IMR-90 (cell line): ENCODE data around the gene SYT5. TPM values are rescaled to one million over a fixed set of nuclear protein-coding genes. Genes with fewer than 3 reads are reported as not detected.

ENCODE experiments used
- ATAC-seq: fragments of 200-7000 bp; cut with Tn5 transposase; 2 replicates; pipeline ENCODE4 v1.9.1; 2020; ENCODE audit warnings: low read depth, mild to moderate bottlenecking, moderate library complexity
- BruUV-seq: library from RNA; stranded (reverse); fragments of 400-500 nt; replicated peaks from 2 replicates; lab custom pipeline; 2021; lab: Mats Ljungman, UMichigan
- CTCF ChIA-PET: fragments of 300-600 bp; formaldehyde crosslinking; extraction: SDS; loops from one replicate; lab custom pipeline; 2021; ENCODE audit warnings: antibody characterized with exemption; lab: Yijun Ruan, JAX
- POLR2A ChIA-PET: fragments of 300-600 bp; sonication (Branson Sonifier 250); formaldehyde crosslinking; loops from one replicate; lab custom pipeline; 2022; ENCODE audit warnings: antibody characterized with exemption; ENCODE audit not compliant: unreplicated experiment; lab: Charles Lee
- DNase-seq: peaks from one replicate; pipeline ENCODE4 v3.0.0; 2013
- H2AFZ ChIP-seq: replicated peaks from 2 replicates; pipeline ENCODE3; 2013; ENCODE audit warnings: low read length, mild to moderate bottlenecking; ENCODE audit not compliant: poor library complexity
- H2AK5ac ChIP-seq: 2 replicates; pipeline ENCODE4 v1.6.1; 2013; ENCODE audit warnings: low read depth, low read length, inconsistent platforms
- H2AK9ac ChIP-seq: replicated peaks from 2 replicates; pipeline ENCODE3; 2013; ENCODE audit warnings: mild to moderate bottlenecking, low read depth, low read length, moderate library complexity; ENCODE audit not compliant: poor library complexity
- H2BK120ac ChIP-seq: 2 replicates; pipeline ENCODE4 v1.6.1; 2013; ENCODE audit warnings: low read depth, low read length, inconsistent platforms
- H2BK15ac ChIP-seq: 3 replicates; pipeline ENCODE4 v1.6.1; 2013; ENCODE audit warnings: low read depth, low read length, inconsistent platforms
- H2BK20ac ChIP-seq: 2 replicates; pipeline ENCODE4 v1.6.1; 2013; ENCODE audit warnings: low read depth, mild to moderate bottlenecking, inconsistent platforms, low read length, moderate library complexity
- H2BK5ac ChIP-seq: 2 replicates; pipeline ENCODE4 v1.6.1; 2013; ENCODE audit warnings: mild to moderate bottlenecking, low read depth, low read length, inconsistent platforms; ENCODE audit not compliant: poor library complexity, severe bottlenecking
- H3K14ac ChIP-seq: replicated peaks from 2 replicates; pipeline ENCODE4 v1.6.1; 2013; ENCODE audit warnings: low read depth, low read length, inconsistent platforms
- H3K18ac ChIP-seq: 2 replicates; pipeline ENCODE4 v1.6.1; 2013; ENCODE audit warnings: low read depth, low read length, control low read depth
- H3K23ac ChIP-seq: 2 replicates; pipeline ENCODE4 v1.6.1; 2013; ENCODE audit warnings: low read depth, low read length, inconsistent platforms
- H3K27ac ChIP-seq: 2 replicates; pipeline ENCODE4 v1.5.1; 2013; ENCODE audit warnings: mild to moderate bottlenecking, control low read depth, low read length; ENCODE audit not compliant: insufficient read depth
- H3K27me3 ChIP-seq: 2 replicates; pipeline ENCODE4 v1.6.1; 2013; ENCODE audit warnings: low read length; ENCODE audit not compliant: control insufficient read depth, insufficient read depth
- H3K36me3 ChIP-seq: 2 replicates; pipeline ENCODE4 v1.6.1; 2013; ENCODE audit warnings: low read length, mixed read lengths; ENCODE audit not compliant: control insufficient read depth, insufficient read depth
- H3K4ac ChIP-seq: 2 replicates; pipeline ENCODE4 v1.6.1; 2013; ENCODE audit warnings: low read depth, low read length, inconsistent platforms
- H3K4me1 ChIP-seq: 2 replicates; pipeline ENCODE4 v1.6.1; 2013; ENCODE audit warnings: low read length, mixed read lengths; ENCODE audit not compliant: control insufficient read depth, insufficient read depth
- H3K4me2 ChIP-seq: 2 replicates; pipeline ENCODE4 v1.6.1; 2013; ENCODE audit warnings: low read depth, mild to moderate bottlenecking, control low read depth, low read length, moderate library complexity
- H3K4me3 ChIP-seq: 2 replicates; pipeline ENCODE4 v1.5.1; 2013; ENCODE audit warnings: low read depth, mild to moderate bottlenecking, control low read depth, low read length, moderate library complexity; ENCODE audit not compliant: insufficient read depth
- H3K56ac ChIP-seq: 2 replicates; pipeline ENCODE4 v1.6.1; 2013; ENCODE audit warnings: low read length, inconsistent platforms; ENCODE audit not compliant: insufficient read depth; ENCODE audit errors: extremely low read depth
- H3K79me1 ChIP-seq, 2 experiments: 2 replicates each; pipeline ENCODE4 v1.6.1; 2013; ENCODE audit warnings: low read length in 2 of 2, inconsistent platforms in 1 of 2, low read depth in 1 of 2
- H3K9ac ChIP-seq: 2 replicates; pipeline ENCODE4 v1.6.1; 2013; ENCODE audit warnings: low read depth, low read length, control low read depth
- H3K9me1 ChIP-seq: 2 replicates; pipeline ENCODE4 v1.6.1; 2013; ENCODE audit warnings: low read length, inconsistent platforms; ENCODE audit not compliant: insufficient read depth
- H3K9me3 ChIP-seq: 2 replicates; pipeline ENCODE4 v1.6.1; 2013; ENCODE audit warnings: low read length; ENCODE audit not compliant: control insufficient read depth, insufficient read depth
- H4K20me1 ChIP-seq: 2 replicates; pipeline ENCODE4 v1.6.1; 2013; ENCODE audit warnings: low read length, inconsistent platforms; ENCODE audit not compliant: insufficient read depth
- H4K5ac ChIP-seq: 2 replicates; pipeline ENCODE4 v1.6.1; 2013; ENCODE audit warnings: mild to moderate bottlenecking, low read depth, low read length, control low read depth
- H4K8ac ChIP-seq, 2 experiments: 2 replicates each; pipeline ENCODE4 v1.6.1; 2013; ENCODE audit warnings: low read depth in 2 of 2, low read length in 2 of 2, control low read depth in 1 of 2, inconsistent platforms in 1 of 2
- H4K91ac ChIP-seq: 2 replicates; pipeline ENCODE4 v1.6.1; 2013; ENCODE audit warnings: low read depth, low read length, inconsistent platforms; ENCODE audit not compliant: insufficient read depth
- BHLHE40 ChIP-seq: fragments of 150-350 bp; IDR thresholded peaks from 2 replicates; pipeline ENCODE4 v1.6.1; 2016; ENCODE audit warnings: mild to moderate bottlenecking, low read depth, low read length
- CEBPB ChIP-seq: IDR thresholded peaks from 2 replicates; pipeline ENCODE4 v1.6.1; 2012; ENCODE audit warnings: low read depth, low read length, improper control_type of control experiment
- CHD1 ChIP-seq: IDR thresholded peaks from 2 replicates; pipeline ENCODE4 v1.6.1; 2012; ENCODE audit warnings: low read depth, low read length, improper control_type of control experiment
- CTCF ChIP-seq: conservative IDR thresholded peaks from 2 replicates; pipeline ENCODE4 v1.5.1; 2012; ENCODE audit warnings: mild to moderate bottlenecking, low read depth, low read length, improper control_type of control experiment
- ELK1 ChIP-seq: fragments of 150-350 bp; IDR thresholded peaks from 2 replicates; pipeline ENCODE4 v1.6.1; 2016; ENCODE audit warnings: low read depth, mild to moderate bottlenecking, low read length, moderate library complexity, borderline replicate concordance
- FOS ChIP-seq: fragments of 150-350 bp; IDR thresholded peaks from 2 replicates; pipeline ENCODE4 v1.6.1; 2016; ENCODE audit warnings: low read depth, low read length
- MAFK ChIP-seq: IDR thresholded peaks from 2 replicates; pipeline ENCODE4 v1.6.1; 2012; ENCODE audit warnings: low read depth, low read length, improper control_type of control experiment
- MAZ ChIP-seq: IDR thresholded peaks from 2 replicates; pipeline ENCODE4 v1.6.1; 2012; ENCODE audit warnings: low read depth, mild to moderate bottlenecking, low read length, improper control_type of control experiment, moderate library complexity, borderline replicate concordance
- MXI1 ChIP-seq: IDR thresholded peaks from 2 replicates; pipeline ENCODE4 v1.6.1; 2012; ENCODE audit warnings: low read depth, mild to moderate bottlenecking, low read length, moderate library complexity, borderline replicate concordance
- NFE2L2 ChIP-seq: fragments of 150-350 bp; IDR thresholded peaks from 2 replicates; pipeline ENCODE4 v1.6.1; 2016; ENCODE audit warnings: low read depth, mild to moderate bottlenecking, low read length
- POLR2A ChIP-seq: IDR thresholded peaks from 2 replicates; pipeline ENCODE4 v1.6.1; 2012; ENCODE audit warnings: mild to moderate bottlenecking, low read depth, low read length
- RAD21 ChIP-seq: IDR thresholded peaks from 2 replicates; pipeline ENCODE4 v1.6.1; 2012; ENCODE audit warnings: low read length, improper control_type of control experiment
- RCOR1 ChIP-seq: IDR thresholded peaks from 2 replicates; pipeline ENCODE4 v1.6.1; 2012; ENCODE audit warnings: mild to moderate bottlenecking, low read length, improper control_type of control experiment; ENCODE audit not compliant: insufficient replicate concordance
- RFX5 ChIP-seq: IDR thresholded peaks from 2 replicates; pipeline ENCODE4 v1.8.0; 2012; ENCODE audit warnings: low read depth, mild to moderate bottlenecking, low read length, moderate library complexity
- SMC3 ChIP-seq: fragments of 150-350 bp; IDR thresholded peaks from 2 replicates; pipeline ENCODE4 v1.6.1; 2016; ENCODE audit warnings: low read depth, mild to moderate bottlenecking, antibody characterized with exemption, low read length, moderate library complexity
- USF2 ChIP-seq: fragments of 150-350 bp; IDR thresholded peaks from 2 replicates; pipeline ENCODE4 v1.6.1; 2017; ENCODE audit warnings: mild to moderate bottlenecking, antibody characterized with exemption, low read length, low read depth
- WGBS, 2 experiments: methylation state at CpG; one replicate each; pipeline versions ENCODE4 v1.1.5 to v1.1.7; 2013; ENCODE audit warnings: missing lambda C conversion rate in 2 of 2; ENCODE audit not compliant: insufficient read length in 1 of 2; ENCODE audit errors: extremely low coverage in 2 of 2; 5-methylcytosine and 5-hydroxymethylcytosine counted together
- dilution Hi-C: fragments of 300-500 bp; cut with HindIII; formaldehyde crosslinking; loops from one replicate; pipeline ENCODE4 v1.14.3; 2018; ENCODE audit warnings: low sequenced_read_pairs; ENCODE audit not compliant: unreplicated experiment
- in situ Hi-C: fragments of 300-500 bp; cut with MboI; formaldehyde crosslinking; loops from 3 replicates; pipeline ENCODE4 v1.14.3; 2019; ENCODE audit warnings: low sequenced_read_pairs, inconsistent platforms, mixed read lengths
- intact Hi-C: fragments of 100-400 bp; cut with micrococcal nuclease; formaldehyde crosslinking; loops from 2 replicates; pipeline ENCODE4 v1.10.0; 2022
- polyA plus RNA-seq, 3 experiments: library from polyadenylated mRNA; depleted of rRNA; stranded (reverse); fragments of >200 nt; gene quantifications; 2 replicates each; pipeline ENCODE4 v1.2.3, GENCODE V29; 2012; ENCODE audit warnings: low replicate concordance in 1 of 3
- total RNA-seq: library from RNA; depleted of rRNA; stranded (reverse); fragments of >200 nt; gene quantifications from 2 replicates; pipeline ENCODE4 v1.2.3, GENCODE V29; 2012

Gene SYT5
- total and polyA plus RNA-seq, 2 of the 4 experiments (the other 2 are of a cell fraction): under 0.01 to 0.15 TPM

- Histone ChIP-seq H3K4me1 (no peaks in the 10 kb centered on the region), H2AK5ac (no peak overlapping the region), H2AK9ac (no peak overlapping the region), H3K56ac (no peak overlapping the region), H3K4ac (no peak overlapping the region), H3K9me1 (no peaks in the 10 kb centered on the region), H4K8ac (no peak overlapping the region), H2BK120ac (no peak overlapping the region), H3K14ac (no peak overlapping the region), H3K4me3 (no peak overlapping the region), H3K36me3 (no peaks in the 10 kb centered on the region), H3K27me3 (peaks cover 23% of the 10 kb centered on the region), H2BK15ac (no peak overlapping the region), H2BK5ac (no peak overlapping the region), H3K27ac (no peak overlapping the region), H3K4me2 (peak overlapping the region; percentile 18), H2AFZ (no peak overlapping the region), H3K9ac (no peak overlapping the region), H3K79me1 (no peaks in the 10 kb centered on the region), H4K91ac (no peak overlapping the region), H3K18ac (no peak overlapping the region), H4K5ac (no peak overlapping the region), H4K20me1 (no peaks in the 10 kb centered on the region), H3K9me3 (no peaks in the 10 kb centered on the region), H3K23ac (no peak overlapping the region), H2BK20ac (no peak overlapping the region)
- peak; percentile 82 for ATAC-seq
- WGBS, 2 experiments: 35% methylated on average over 7 of the region's 16 CpGs; no CpG with 5 or more reads in 1 of the 2 experiments
- in situ Hi-C loops: no loop called here
- intact Hi-C loops: no loop called here
- dilution Hi-C loops: no loop called here
- DNase-seq: peak; percentile 57
- ChIA-PET POLR2A (no interaction called here), CTCF (no interaction called here)
- TF ChIP-seq FOS: no peak
- no peak for TF ChIP-seq BHLHE40
- TF ChIP-seq CHD1: no peak
- TF ChIP-seq NFE2L2: no peak
- no peak for TF ChIP-seq CEBPB
- TF ChIP-seq CTCF: no peak
- no peak for TF ChIP-seq SMC3
- no peak for TF ChIP-seq RAD21
- TF ChIP-seq ELK1: no peak
- TF ChIP-seq POLR2A: no peak
- no peak for TF ChIP-seq MXI1
- TF ChIP-seq USF2: no peak
- no peak for TF ChIP-seq RCOR1
- no peak for TF ChIP-seq MAFK
- TF ChIP-seq RFX5: no peak
- no peak for TF ChIP-seq MAZ
- BruUV-seq: no TSS peak
These were observed 48.7 kb downstream of the SYT5 start for GRCh38 chr19:55131421-55131820.
